ENCODE results near the gene ATPAF1. TPM values are rescaled to one million over a fixed set of nuclear protein-coding genes. Genes with fewer than 3 reads are reported as not detected.

ATPAF1 gene
- polyA plus RNA-seq, 1 of the 3 experiments (the other 2 are of a cell fraction): 39.9 TPM

DNA sequence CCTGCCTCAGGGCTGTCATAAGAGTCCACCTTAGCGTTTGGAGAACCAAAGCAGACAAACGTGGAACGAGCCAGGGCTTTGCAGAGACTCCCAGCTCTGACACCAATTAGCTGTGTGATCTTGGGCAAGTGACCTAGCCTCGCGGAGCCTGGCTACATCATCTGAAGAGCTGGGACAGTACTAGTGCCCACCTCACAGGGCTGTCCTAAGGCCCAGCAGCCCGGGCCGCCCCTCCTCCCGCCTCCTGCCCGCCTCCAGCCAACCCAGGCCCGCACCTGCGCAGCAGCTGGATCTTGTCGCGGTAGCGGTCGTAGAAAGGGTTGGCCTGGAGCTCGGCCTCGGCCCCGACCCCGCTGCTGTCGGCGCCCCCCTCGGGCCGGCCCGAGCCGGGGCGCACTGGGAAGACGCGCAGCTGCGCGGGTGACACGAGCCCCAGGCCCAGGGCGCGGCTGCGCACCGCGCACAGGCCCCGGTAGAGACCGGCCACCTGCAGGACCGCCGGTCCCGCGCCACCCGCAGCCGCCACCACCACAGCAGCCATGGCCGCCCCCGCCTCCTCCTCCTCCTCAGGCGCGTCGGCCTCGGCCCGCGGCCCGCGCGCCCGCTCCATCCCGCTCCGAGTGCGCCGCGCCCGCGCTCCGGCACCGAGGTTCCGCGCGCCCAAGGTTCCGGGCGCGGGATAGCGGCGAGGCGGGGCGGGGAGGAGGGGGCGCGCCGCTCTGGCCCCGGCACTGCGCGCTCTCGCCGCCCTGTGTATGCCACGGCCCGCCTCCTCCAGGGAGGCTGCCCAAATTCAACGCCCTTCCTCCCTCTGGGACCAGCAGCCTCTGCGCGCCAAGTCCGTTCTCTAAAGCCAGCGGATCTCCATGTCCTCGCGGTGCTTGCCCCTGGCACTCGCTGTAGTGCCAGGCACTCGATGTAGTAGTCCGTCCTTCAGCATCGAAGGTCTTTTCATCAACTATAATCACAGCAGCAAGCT is at the start of gene ATPAF1 (continued):
- TF ChIP-seq IRF3 (IDR thresholded peaks at IDR 0.05; ENCODE audit: low read depth, low read length) (no peak), MXI1 (IDR thresholded peaks at IDR 0.05; ENCODE audit: low read depth, low read length) (no peak; the same call in none of the 2 replicates), RXRA (IDR thresholded peaks at IDR 0.05; ENCODE audit: borderline replicate concordance, low read depth) (no peak)

DNA sequence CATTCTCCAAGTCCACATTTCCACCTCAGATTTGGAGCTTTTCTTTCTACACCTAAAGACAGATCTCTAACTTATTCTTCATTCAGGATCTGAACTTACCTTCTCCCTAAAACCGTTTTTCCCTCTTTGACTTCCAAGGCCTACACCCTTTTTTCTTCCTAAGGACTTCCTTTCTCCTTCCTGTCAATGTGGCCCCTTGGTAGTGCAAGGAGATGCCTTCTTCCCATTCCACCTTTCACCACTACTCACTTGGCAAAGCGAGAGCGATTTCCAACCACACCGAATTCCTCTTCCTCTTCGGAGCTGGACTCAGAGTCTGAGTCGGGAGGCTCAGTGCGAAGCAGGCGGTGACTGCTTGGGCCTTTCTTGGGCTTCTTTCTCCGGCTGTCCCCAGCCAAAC is 49.5 kb upstream of the ATPAF1 start:
- H3F3A ChIP-seq (replicated peaks; ENCODE audit: insufficient read depth): no peaks in the 10 kb centered on the region
- H4K20me1 ChIP-seq (ENCODE audit: insufficient read depth): peaks cover 18% of the 10 kb centered on the region; the same call in 1 of the 2 replicates
- no peaks in the 10 kb centered on the region for H3K9me2 ChIP-seq
- peak overlapping the region; percentile 93 for H3K9ac ChIP-seq
- no peak overlapping the region for H2AFZ ChIP-seq (ENCODE audit: low read depth)
- 84% methylated on average over 9 of the region's 9 CpGs for WGBS (ENCODE audit: low lambda C conversion rate)
- no peaks in the 10 kb centered on the region for H3K9me3 ChIP-seq
- H3K4me2 ChIP-seq: peak overlapping the region; percentile 99
- H3K27ac ChIP-seq (ENCODE audit: low read depth in 2 of 2, low read length in 1 of 2): no peak overlapping the region
- DNase-seq: no peak
- POLR2A ChIA-PET: interaction anchor here (1.5 kb wide), 1 partner anchor 50 kb away, joined by 4 read pairs; no protein-coding TSS in a partner anchor
- peak overlapping the region; percentile 86 to 98 for H3K4me3 ChIP-seq (ENCODE audit: low read depth in 2 of 2, low read length in 1 of 2)
- peaks cover 29 to 33% of the 10 kb centered on the region in 2 experiments for H3K36me3 ChIP-seq (replicated peaks in 1 of 2; ENCODE audit: control insufficient read depth in 1 of 2, insufficient read depth in 2 of 2, low read length in 1 of 2)
- H3K4me1 ChIP-seq (ENCODE audit: control insufficient read depth in 1 of 2, insufficient read depth in 2 of 2, low read depth in 1 of 2, low read length in 1 of 2): peaks cover 15 to 17% of the 10 kb centered on the region in 2 experiments
- CTCF ChIA-PET: no interaction called here
- H3K27me3 ChIP-seq (ENCODE audit: insufficient read depth): no peaks in the 10 kb centered on the region
- no peak for TF ChIP-seq SMC3 (IDR thresholded peaks at IDR 0.05; ENCODE audit: low read depth, low read length)
- TF ChIP-seq EP300 (IDR thresholded peaks at IDR 0.05; ENCODE audit: borderline replicate concordance in 1 of 2, low read depth in 1 of 2, low read length in 1 of 2): no peak
- TF ChIP-seq, protein P1, sequence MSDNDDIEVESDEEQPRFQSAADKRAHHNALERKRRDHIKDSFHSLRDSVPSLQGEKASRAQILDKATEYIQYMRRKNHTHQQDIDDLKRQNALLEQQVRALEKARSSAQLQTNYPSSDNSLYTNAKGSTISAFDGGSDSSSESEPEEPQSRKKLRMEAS (IDR thresholded peaks at IDR 0.05; ENCODE audit: low read depth): no peak
- TF ChIP-seq RXRA (IDR thresholded peaks at IDR 0.05; ENCODE audit: borderline replicate concordance, low read depth): no peak
- TF ChIP-seq FOXM1 (IDR thresholded peaks at IDR 0.05; ENCODE audit: low read depth): no peak
- no peak for TF ChIP-seq MEF2A (IDR thresholded peaks at IDR 0.05; ENCODE audit: borderline replicate concordance, low read depth)
- no peak for TF ChIP-seq FOXJ3 (CRISPR knock-in tag; IDR thresholded peaks at IDR 0.05)
- no peak for TF ChIP-seq GABPA (IDR thresholded peaks at IDR 0.05; ENCODE audit: low read depth)
- no peak for TF ChIP-seq YY1 (IDR thresholded peaks at IDR 0.05; ENCODE audit: low read depth)
- TF ChIP-seq TCF12 (IDR thresholded peaks at IDR 0.05): no peak
- TF ChIP-seq, protein P2, sequence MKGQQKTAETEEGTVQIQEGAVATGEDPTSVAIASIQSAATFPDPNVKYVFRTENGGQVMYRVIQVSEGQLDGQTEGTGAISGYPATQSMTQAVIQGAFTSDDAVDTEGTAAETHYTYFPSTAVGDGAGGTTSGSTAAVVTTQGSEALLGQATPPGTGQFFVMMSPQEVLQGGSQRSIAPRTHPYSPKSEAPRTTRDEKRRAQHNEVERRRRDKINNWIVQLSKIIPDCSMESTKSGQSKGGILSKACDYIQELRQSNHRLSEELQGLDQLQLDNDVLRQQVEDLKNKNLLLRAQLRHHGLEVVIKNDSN (IDR thresholded peaks at IDR 0.05; ENCODE audit: borderline replicate concordance, low read depth): no peak
- TF ChIP-seq TAF1 (IDR thresholded peaks at IDR 0.05; ENCODE audit: borderline replicate concordance, low read depth, low read length): no peak
- no peak for TF ChIP-seq SIN3A (IDR thresholded peaks at IDR 0.05; ENCODE audit: borderline replicate concordance, low read depth, low read length)
- H3K79me2 ChIP-seq (ENCODE audit: insufficient read depth): peaks cover 35% of the 10 kb centered on the region
